ENCODE results near the gene THBS2.

The THBS2 gene

GRCh38 chr6:169253337-169254238, at the start of gene THBS2:
Gene THBS2, minus strand, starts transcription at chr6:169253846. Its CDS starts 3,062 bp downstream, at chr6:169250784.
- Histone ChIP-seq H3K79me2 (ENCODE audit: insufficient read depth, low read length) (no peaks in the 10 kb centered on the region), H3F3A (ENCODE audit: insufficient read depth, low read length) (no peaks in the 10 kb centered on the region), H2AFZ (ENCODE audit: low read length) (no peak within 1 kb of the TSS), H3K4me3 (ENCODE audit: low read depth, low read length, poor library complexity, severe bottlenecking) (no peak within 1 kb of the TSS), H3K27ac (ENCODE audit: low read depth, low read length, poor library complexity, severe bottlenecking) (no peak within 1 kb of the TSS), H3K36me3 (ENCODE audit: insufficient read depth, low read length) (no peaks in the 10 kb centered on the region), H3K4me1 (ENCODE audit: insufficient read depth, low read length, severe bottlenecking) (no peaks in the 10 kb centered on the region), H3K9ac (ENCODE audit: low read length) (no peak within 1 kb of the TSS), H4K20me1 (ENCODE audit: insufficient read depth, low read length) (no peaks in the 10 kb centered on the region), H3K4me2 (ENCODE audit: low read length) (no peak within 1 kb of the TSS), H3K9me2 (ENCODE audit: low read depth, low read length) (no peaks in the 10 kb centered on the region), H3K27me3 (ENCODE audit: insufficient read depth, low read length) (no peaks in the 10 kb centered on the region), H3K9me3 (ENCODE audit: low read length) (no peaks in the 10 kb centered on the region)
- TF ChIP-seq CTCF (IDR thresholded peaks at IDR 0.05; ENCODE audit: low read length), result no peak
- TF ChIP-seq EZH2 (IDR thresholded peaks at IDR 0.05; ENCODE audit: borderline replicate concordance, low read length), result no peak

GRCh38 chr6:169302716-169303115, 49.1 kb upstream of the THBS2 start:
- Histone ChIP-seq H3K9me3 (ENCODE audit: low read length) (no peaks in the 10 kb centered on the region), H3K36me3 (ENCODE audit: insufficient read depth, low read length) (no peaks in the 10 kb centered on the region), H3K4me3 (ENCODE audit: low read depth, low read length, poor library complexity, severe bottlenecking) (no peak overlapping the region), H3F3A (ENCODE audit: insufficient read depth, low read length) (no peaks in the 10 kb centered on the region), H3K4me1 (ENCODE audit: insufficient read depth, low read length, severe bottlenecking) (no peaks in the 10 kb centered on the region), H2AFZ (ENCODE audit: low read length) (no peak overlapping the region), H3K79me2 (ENCODE audit: insufficient read depth, low read length) (no peaks in the 10 kb centered on the region), H3K9me2 (ENCODE audit: low read depth, low read length) (no peaks in the 10 kb centered on the region; the same call in 1 of the 2 replicates), H3K9ac (ENCODE audit: low read length) (no peak overlapping the region), H3K27ac (ENCODE audit: low read depth, low read length, poor library complexity, severe bottlenecking) (no peak overlapping the region), H3K4me2 (ENCODE audit: low read length) (no peak overlapping the region), H3K27me3 (ENCODE audit: insufficient read depth, low read length) (no peaks in the 10 kb centered on the region), H4K20me1 (ENCODE audit: insufficient read depth, low read length) (no peaks in the 10 kb centered on the region)
- TF ChIP-seq CTCF (IDR thresholded peaks at IDR 0.05; ENCODE audit: low read length) (no peak), EZH2 (IDR thresholded peaks at IDR 0.05; ENCODE audit: borderline replicate concordance, low read length) (no peak)

GRCh38 chr6:169302255-169302654, 48.6 kb upstream of the THBS2 start:
- no peaks in the 10 kb centered on the region for H3K36me3 ChIP-seq (ENCODE audit: insufficient read depth, low read length)
- TF ChIP-seq CTCF (IDR thresholded peaks at IDR 0.05; ENCODE audit: low read length) (no peak), EZH2 (IDR thresholded peaks at IDR 0.05; ENCODE audit: borderline replicate concordance, low read length) (no peak)
- no peaks in the 10 kb centered on the region for H3K27me3 ChIP-seq (ENCODE audit: insufficient read depth, low read length)
- no peak overlapping the region for H2AFZ ChIP-seq (ENCODE audit: low read length)
- no peak overlapping the region for H3K27ac ChIP-seq (ENCODE audit: low read depth, low read length, poor library complexity, severe bottlenecking)
- H3F3A ChIP-seq (ENCODE audit: insufficient read depth, low read length), result no peaks in the 10 kb centered on the region
- no peaks in the 10 kb centered on the region for H3K9me3 ChIP-seq (ENCODE audit: low read length)
- no peaks in the 10 kb centered on the region for H3K4me1 ChIP-seq (ENCODE audit: insufficient read depth, low read length, severe bottlenecking)
- H3K4me3 ChIP-seq (ENCODE audit: low read depth, low read length, poor library complexity, severe bottlenecking), result no peak overlapping the region
- H4K20me1 ChIP-seq (ENCODE audit: insufficient read depth, low read length), result no peaks in the 10 kb centered on the region
- no peaks in the 10 kb centered on the region; the same call in 1 of the 2 replicates for H3K9me2 ChIP-seq (ENCODE audit: low read depth, low read length)
- H3K4me2 ChIP-seq (ENCODE audit: low read length), result no peak overlapping the region
- H3K79me2 ChIP-seq (ENCODE audit: insufficient read depth, low read length), result no peaks in the 10 kb centered on the region
- H3K9ac ChIP-seq (ENCODE audit: low read length), result no peak overlapping the region

Measured in OCI-LY1 (cell line).